ENCODE measurements around the gene BACH2.

- TF ChIP-seq, protein P1, sequence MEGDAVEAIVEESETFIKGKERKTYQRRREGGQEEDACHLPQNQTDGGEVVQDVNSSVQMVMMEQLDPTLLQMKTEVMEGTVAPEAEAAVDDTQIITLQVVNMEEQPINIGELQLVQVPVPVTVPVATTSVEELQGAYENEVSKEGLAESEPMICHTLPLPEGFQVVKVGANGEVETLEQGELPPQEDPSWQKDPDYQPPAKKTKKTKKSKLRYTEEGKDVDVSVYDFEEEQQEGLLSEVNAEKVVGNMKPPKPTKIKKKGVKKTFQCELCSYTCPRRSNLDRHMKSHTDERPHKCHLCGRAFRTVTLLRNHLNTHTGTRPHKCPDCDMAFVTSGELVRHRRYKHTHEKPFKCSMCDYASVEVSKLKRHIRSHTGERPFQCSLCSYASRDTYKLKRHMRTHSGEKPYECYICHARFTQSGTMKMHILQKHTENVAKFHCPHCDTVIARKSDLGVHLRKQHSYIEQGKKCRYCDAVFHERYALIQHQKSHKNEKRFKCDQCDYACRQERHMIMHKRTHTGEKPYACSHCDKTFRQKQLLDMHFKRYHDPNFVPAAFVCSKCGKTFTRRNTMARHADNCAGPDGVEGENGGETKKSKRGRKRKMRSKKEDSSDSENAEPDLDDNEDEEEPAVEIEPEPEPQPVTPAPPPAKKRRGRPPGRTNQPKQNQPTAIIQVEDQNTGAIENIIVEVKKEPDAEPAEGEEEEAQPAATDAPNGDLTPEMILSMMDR (conservative IDR thresholded peaks at IDR 0.05) = no peak
- TF ChIP-seq ZFX (IDR thresholded peaks at IDR 0.05) = no peak
These were observed 141.7 kb downstream of the BACH2 start for GRCh38 chr6:90154755-90155470.

Measured in C4-2B (cell line).